ENCODE data around the gene ZBTB4.

The ZBTB4 gene

GRCh38 chr17:7440113-7440833, 39.2 kb downstream of the ZBTB4 start:
- Histone ChIP-seq H3K27me3 (peaks cover 86% of the 10 kb centered on the region), H3K4me3 (ENCODE audit: low read depth in 1 of 2, low read length in 1 of 2) (peak overlapping the region in 1 of 2 experiments; percentile 6), H3K36me3 (no peaks in the 10 kb centered on the region), H3K9me3 (no peaks in the 10 kb centered on the region), H3K4me1 (ENCODE audit: control insufficient read depth in 1 of 2, insufficient read depth in 1 of 2, low read depth in 1 of 2, low read length in 1 of 2) (peaks cover 55 to 65% of the 10 kb centered on the region in 2 experiments), H3K27ac (no peak overlapping the region)
- no peak for TF ChIP-seq CTCF (IDR thresholded peaks at IDR 0.05)

- peaks cover 51 to 61% of the 10 kb centered on the region in 2 experiments for H3K4me1 ChIP-seq (ENCODE audit: control insufficient read depth in 1 of 2, insufficient read depth in 1 of 2, low read depth in 1 of 2, low read length in 1 of 2)
These were observed 39.8 kb downstream of the ZBTB4 start, which contains the start of gene FGF11 for GRCh38 chr17:7439462-7440112. Gene FGF11, plus strand, starts transcription at chr17:7439512. Its CDS starts 109 bp downstream, at chr17:7439621.

GRCh38 chr17:7438656-7439460, 40.6 kb downstream of the ZBTB4 start:
- Histone ChIP-seq H3K27ac (no peak overlapping the region), H3K4me3 (ENCODE audit: low read depth in 1 of 2, low read length in 1 of 2) (peak overlapping the region; percentile 58 to 75), H3K27me3 (peaks cover 72% of the 10 kb centered on the region), H3K36me3 (no peaks in the 10 kb centered on the region), H3K9me3 (no peaks in the 10 kb centered on the region), H3K4me1 (ENCODE audit: control insufficient read depth in 1 of 2, insufficient read depth in 1 of 2, low read depth in 1 of 2, low read length in 1 of 2) (peaks cover 50 to 61% of the 10 kb centered on the region in 2 experiments)
- no peak for TF ChIP-seq CTCF (IDR thresholded peaks at IDR 0.05)

More at GRCh38 chr17:7439462-7440112, 39.8 kb downstream of the ZBTB4 start, which contains the start of gene FGF11:
- H3K4me3 ChIP-seq (ENCODE audit: low read depth in 1 of 2, low read length in 1 of 2) = peak within 1 kb of the TSS; percentile 58 to 75
- no peak for TF ChIP-seq CTCF (IDR thresholded peaks at IDR 0.05)
- H3K27me3 ChIP-seq = peaks cover 79% of the 10 kb centered on the region
- H3K27ac ChIP-seq = peak within 1 kb of the TSS; percentile 63
- no peaks in the 10 kb centered on the region for H3K9me3 ChIP-seq
- H3K36me3 ChIP-seq = no peaks in the 10 kb centered on the region

GRCh38 chr17:7437950-7438614, 41.3 kb downstream of the ZBTB4 start:
- H3K4me1 ChIP-seq (ENCODE audit: control insufficient read depth in 1 of 2, insufficient read depth in 1 of 2, low read depth in 1 of 2, low read length in 1 of 2) = peaks cover 50 to 61% of the 10 kb centered on the region in 2 experiments
- H3K27me3 ChIP-seq = peaks cover 64% of the 10 kb centered on the region
- H3K9me3 ChIP-seq = no peaks in the 10 kb centered on the region
- H3K36me3 ChIP-seq = no peaks in the 10 kb centered on the region
- TF ChIP-seq CTCF (IDR thresholded peaks at IDR 0.05) = peak; percentile 47
- peak overlapping the region; percentile 63 for H3K27ac ChIP-seq
- H3K4me3 ChIP-seq (ENCODE audit: low read depth in 1 of 2, low read length in 1 of 2) = peak overlapping the region; percentile 58 to 75

GRCh38 chr17:7437369-7437863, 42.0 kb downstream of the ZBTB4 start:
- TF ChIP-seq CTCF (IDR thresholded peaks at IDR 0.05) = no peak
- H3K4me3 ChIP-seq (ENCODE audit: low read depth in 1 of 2, low read length in 1 of 2) = peak overlapping the region; percentile 58 to 75
- H3K27me3 ChIP-seq = peaks cover 57% of the 10 kb centered on the region
- peak overlapping the region; percentile 72 for H3K27ac ChIP-seq
- no peaks in the 10 kb centered on the region for H3K36me3 ChIP-seq
- H3K4me1 ChIP-seq (ENCODE audit: control insufficient read depth in 1 of 2, insufficient read depth in 1 of 2, low read depth in 1 of 2, low read length in 1 of 2) = peaks cover 50 to 61% of the 10 kb centered on the region in 2 experiments
- no peaks in the 10 kb centered on the region for H3K9me3 ChIP-seq

All from neutrophil (primary cell).